GM13977 (cell line): ENCODE data around the gene OR1I1.

ENCODE experiments used
- DNase-seq: peaks from one replicate; pipeline ENCODE4 v3.0.0; 2012; ENCODE audit warnings: low spot score
- CTCF ChIP-seq: IDR thresholded peaks from 2 replicates; pipeline ENCODE4 v1.5.1; 2012; ENCODE audit warnings: mild to moderate bottlenecking, control low read depth; ENCODE audit not compliant: insufficient read depth; ENCODE audit errors: extremely low read depth, missing control alignments
- in situ Hi-C: fragments of 300-500 bp; cut with MboI; formaldehyde crosslinking; loops from one replicate; pipeline ENCODE4 v1.12.0; 2022; ENCODE audit warnings: low sequenced_read_pairs, low pct_unique_long_range_greater_than_20kb, mixed read lengths, inconsistent platforms; ENCODE audit not compliant: unreplicated experiment

Gene OR1I1

GRCh38 chr19:15128162-15128770 lies 46.3 kb downstream of the OR1I1 start:
- TF ChIP-seq CTCF = no peak
- in situ Hi-C loops = no loop called here
- no peak for DNase-seq

GRCh38 chr19:15129856-15130585 lies 48.0 kb downstream of the OR1I1 start:
- DNase-seq = no peak
- no peak for TF ChIP-seq CTCF
- in situ Hi-C loops = no loop called here

- no peak for TF ChIP-seq CTCF
- no peak for DNase-seq
- in situ Hi-C loops = no loop called here
Measured at GRCh38 chr19:15136234-15136954, 54.4 kb downstream of the OR1I1 start.

GRCh38 chr19:15137777-15138176 lies 55.8 kb downstream of the OR1I1 start:
- TF ChIP-seq CTCF = no peak
- DNase-seq = no peak
- in situ Hi-C loops = no loop called here

- DNase-seq = no peak
- in situ Hi-C loops = no loop called here
- TF ChIP-seq CTCF = no peak
Measured at GRCh38 chr19:15138427-15138826, 56.4 kb downstream of the OR1I1 start.

- in situ Hi-C loops = no loop called here
- no peak for DNase-seq
- no peak for TF ChIP-seq CTCF
Measured at GRCh38 chr19:15141143-15141542, 59.1 kb downstream of the OR1I1 start.
